ENCODE results near the gene WNT3A.

DNA sequence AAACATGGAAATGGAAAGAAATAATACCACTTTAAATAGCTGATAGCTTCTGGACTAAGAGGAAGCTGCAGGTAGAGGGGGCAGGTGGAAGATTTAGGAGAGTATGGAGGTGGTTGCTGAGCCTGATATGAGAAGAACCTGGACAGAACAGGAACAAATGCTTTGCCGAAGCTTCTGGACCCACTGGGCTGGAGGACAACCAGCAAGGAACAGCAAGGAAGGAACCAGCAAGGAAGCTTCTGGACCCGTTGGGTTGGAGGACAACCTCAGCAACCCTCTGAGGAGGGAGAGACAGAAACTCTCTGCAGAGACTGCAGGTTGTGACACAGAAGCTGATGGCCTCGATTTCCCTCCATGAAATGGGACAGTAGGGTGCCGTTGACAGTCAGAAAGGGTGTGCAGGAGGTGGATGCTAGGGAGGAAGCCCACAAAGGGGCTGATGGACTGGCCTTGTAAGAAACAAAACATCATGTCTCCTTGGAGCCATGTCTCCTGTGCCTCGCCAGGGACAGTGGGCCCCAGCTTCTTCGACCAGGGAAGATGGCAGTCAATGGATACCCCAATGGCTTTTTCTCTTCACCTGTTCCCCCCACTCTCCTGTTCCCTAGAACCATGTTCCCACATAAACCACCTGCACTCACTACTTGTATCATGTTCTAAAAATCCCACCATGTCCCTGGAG, 8.3 kb upstream of the WNT3A start:
- TF ChIP-seq, protein P1, sequence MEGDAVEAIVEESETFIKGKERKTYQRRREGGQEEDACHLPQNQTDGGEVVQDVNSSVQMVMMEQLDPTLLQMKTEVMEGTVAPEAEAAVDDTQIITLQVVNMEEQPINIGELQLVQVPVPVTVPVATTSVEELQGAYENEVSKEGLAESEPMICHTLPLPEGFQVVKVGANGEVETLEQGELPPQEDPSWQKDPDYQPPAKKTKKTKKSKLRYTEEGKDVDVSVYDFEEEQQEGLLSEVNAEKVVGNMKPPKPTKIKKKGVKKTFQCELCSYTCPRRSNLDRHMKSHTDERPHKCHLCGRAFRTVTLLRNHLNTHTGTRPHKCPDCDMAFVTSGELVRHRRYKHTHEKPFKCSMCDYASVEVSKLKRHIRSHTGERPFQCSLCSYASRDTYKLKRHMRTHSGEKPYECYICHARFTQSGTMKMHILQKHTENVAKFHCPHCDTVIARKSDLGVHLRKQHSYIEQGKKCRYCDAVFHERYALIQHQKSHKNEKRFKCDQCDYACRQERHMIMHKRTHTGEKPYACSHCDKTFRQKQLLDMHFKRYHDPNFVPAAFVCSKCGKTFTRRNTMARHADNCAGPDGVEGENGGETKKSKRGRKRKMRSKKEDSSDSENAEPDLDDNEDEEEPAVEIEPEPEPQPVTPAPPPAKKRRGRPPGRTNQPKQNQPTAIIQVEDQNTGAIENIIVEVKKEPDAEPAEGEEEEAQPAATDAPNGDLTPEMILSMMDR (conservative IDR thresholded peaks at IDR 0.05; ENCODE audit: low read depth, low read length), result no peak
- TF ChIP-seq EZH2 (IDR thresholded peaks at IDR 0.05; ENCODE audit: borderline replicate concordance, low read depth, low read length, poor library complexity, severe bottlenecking), result no peak
